HG02610 (cell line): ENCODE measurements around the gene RSL1D1.

Experiments
- ATAC-seq: cut with Tn5 transposase; IDR thresholded peaks from one replicate; pipeline ENCODE4 v1.9.1; 2021; ENCODE audit warnings: mild to moderate bottlenecking, moderate library complexity; ENCODE audit not compliant: unreplicated experiment

The RSL1D1 gene

DNA sequence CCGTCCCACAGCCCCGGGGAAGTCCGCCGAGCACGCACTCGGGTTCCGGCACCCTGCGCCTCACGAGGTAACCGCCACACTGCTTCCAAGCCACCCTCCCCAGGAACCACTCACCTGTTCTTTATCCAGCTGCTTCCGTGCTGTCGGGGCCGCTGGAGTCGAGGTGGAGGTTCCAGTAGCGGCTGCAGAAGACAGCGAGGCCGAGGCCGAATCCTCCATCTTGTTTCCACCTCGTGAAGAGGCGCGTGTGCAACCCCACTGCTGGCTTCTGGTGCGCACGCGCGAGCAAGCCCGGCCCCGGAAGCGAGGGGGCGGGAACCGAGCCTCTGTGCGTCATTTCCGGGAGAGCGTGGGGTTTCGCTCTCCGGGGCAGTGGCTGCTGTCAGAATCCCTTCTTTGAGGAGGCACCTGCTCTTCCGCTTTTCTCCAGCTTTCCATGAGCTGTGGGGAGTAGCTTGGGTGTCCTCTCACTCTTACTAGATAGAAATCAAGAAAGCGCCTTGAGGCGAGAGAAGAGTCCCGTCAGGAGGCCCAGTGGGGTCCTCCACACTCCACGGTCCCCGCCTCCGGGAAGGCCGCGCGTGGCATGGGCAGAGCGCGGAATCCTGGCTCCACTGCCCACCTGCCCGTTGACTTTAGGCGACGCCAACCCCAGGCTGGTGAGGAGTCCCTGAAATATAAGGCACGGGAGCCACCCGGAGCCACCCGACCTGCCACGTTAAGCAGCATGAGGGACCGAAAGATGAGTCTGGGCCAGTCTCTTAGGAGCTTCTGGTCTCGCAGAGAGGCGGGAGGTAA, at the start of gene RSL1D1:
TSS of gene RSL1D1 (minus strand) at position 249 of the 798 bp plus-strand sequence. CDS start at position 219, 30 bp downstream.
- peak; percentile 77 for ATAC-seq

- no peak for ATAC-seq
These were observed 49.7 kb upstream of the RSL1D1 start for GRCh38 chr16:11901091-11901490.

- ATAC-seq = no peak
These were observed 45.3 kb upstream of the RSL1D1 start for GRCh38 chr16:11896486-11897176.

DNA sequence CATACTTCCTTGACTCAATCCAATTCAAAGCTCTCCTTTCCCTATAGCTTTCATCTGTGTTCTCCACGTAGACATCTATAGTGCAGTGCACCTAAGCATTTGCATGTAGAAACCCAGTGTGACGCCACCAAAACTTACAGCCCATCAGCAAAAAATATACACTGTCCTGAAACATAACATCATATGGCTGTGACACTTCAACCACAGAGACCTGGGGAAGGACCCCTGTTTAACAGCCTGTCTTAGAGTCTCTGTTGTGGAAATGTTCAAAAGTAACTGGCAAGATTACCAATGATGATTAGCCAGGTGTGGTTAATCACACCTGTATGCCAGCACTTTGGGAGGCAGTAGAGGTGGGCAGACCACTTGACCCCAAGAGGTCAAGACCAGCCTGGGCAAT, 42.2 kb upstream of the RSL1D1 start:
- no peak for ATAC-seq

GRCh38 chr16:11892761-11893160, 41.4 kb upstream of the RSL1D1 start:
- ATAC-seq = no peak

DNA sequence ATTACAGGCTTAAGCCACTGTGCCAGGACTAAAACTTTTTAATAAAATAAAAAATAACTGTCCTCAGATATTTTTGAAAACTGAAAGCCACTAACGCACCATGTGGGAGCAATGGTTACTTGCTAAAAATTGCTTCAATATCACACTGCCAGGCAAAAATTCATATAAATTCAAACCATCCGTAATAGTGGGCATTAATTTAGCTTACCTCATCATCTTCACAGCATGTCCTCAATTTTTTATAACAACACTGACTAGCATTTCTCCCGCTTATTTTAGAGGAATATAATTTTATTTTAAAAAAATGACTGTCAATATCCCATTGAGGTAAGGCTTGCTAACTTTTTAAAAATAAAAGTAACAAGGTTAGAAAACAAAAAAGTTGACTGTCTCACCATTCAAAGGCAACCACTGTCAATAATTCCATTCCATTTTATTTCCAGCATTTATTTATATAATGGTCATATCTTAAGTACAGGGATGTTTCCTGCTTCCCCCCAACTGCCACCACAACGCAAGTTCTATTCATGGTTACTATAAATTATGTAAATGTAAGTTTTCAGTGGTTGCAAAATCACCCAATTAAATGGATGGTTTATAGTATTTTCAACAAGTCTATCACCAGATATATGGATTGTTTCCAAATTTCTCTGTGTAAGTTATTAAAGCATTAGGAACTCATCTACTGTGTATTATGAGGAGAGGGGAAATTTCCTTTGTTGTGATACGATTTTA, 39.1 kb upstream of the RSL1D1 start:
- ATAC-seq = no peak

- no peak for ATAC-seq
These were observed 35.5 kb upstream of the RSL1D1 start for GRCh38 chr16:11886881-11887280.

GRCh38 chr16:11884035-11884434, 32.7 kb upstream of the RSL1D1 start:
- ATAC-seq = no peak

- no peak for ATAC-seq
These were observed 28.7 kb upstream of the RSL1D1 start for GRCh38 chr16:11880007-11880406.

GRCh38 chr16:11877374-11877773, 26.0 kb upstream of the RSL1D1 start:
- no peak for ATAC-seq

- no peak for ATAC-seq
These were observed 25.0 kb upstream of the RSL1D1 start for GRCh38 chr16:11876306-11876705.

GRCh38 chr16:11875721-11876120, 24.4 kb upstream of the RSL1D1 start:
- ATAC-seq = no peak

GRCh38 chr16:11871193-11871592, 19.9 kb upstream of the RSL1D1 start:
- ATAC-seq = no peak

DNA sequence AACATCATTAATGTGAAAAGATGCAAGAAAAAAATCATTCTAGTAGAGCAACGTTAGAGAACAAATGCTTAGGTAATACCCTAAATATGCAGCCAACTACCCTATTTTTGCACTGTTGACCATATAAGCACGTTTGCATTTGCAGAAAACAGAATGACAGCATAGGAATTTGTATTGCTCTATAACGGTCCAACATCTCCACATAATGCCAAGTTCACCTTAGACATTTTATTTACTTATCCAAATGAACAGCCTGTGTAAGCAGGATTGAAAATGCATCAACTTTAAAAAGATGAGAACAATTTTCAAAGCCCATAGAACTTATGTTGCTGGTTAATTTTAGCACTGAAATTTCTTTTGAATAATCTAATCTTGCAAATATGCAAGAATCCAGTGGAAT, 19.1 kb upstream of the RSL1D1 start:
- no peak for ATAC-seq

GRCh38 chr16:11869353-11870228, 18.2 kb upstream of the RSL1D1 start:
- no peak for ATAC-seq

- ATAC-seq = no peak
These were observed 17.2 kb upstream of the RSL1D1 start for GRCh38 chr16:11868412-11868980.

DNA sequence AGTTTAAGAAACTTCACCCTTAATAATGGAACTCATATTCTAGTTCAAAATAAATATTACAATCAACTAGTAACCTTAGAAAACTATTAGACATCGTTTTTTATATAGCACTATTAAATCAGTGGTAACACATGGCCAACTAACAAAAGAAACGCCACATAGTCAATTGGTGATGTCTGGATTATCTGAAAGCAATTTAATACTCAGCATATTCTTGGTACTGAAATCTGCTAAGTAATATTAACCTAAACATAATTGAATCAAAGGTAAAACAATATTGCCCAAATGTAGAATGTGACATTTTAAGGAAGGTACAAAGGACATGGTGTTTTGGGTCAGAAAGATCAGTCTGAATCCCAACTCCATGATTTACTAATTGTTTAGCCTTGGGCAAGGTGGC, 11.1 kb upstream of the RSL1D1 start:
- ATAC-seq = no peak

GRCh38 chr16:11857161-11857560, 5.8 kb upstream of the RSL1D1 start:
- no peak for ATAC-seq

DNA sequence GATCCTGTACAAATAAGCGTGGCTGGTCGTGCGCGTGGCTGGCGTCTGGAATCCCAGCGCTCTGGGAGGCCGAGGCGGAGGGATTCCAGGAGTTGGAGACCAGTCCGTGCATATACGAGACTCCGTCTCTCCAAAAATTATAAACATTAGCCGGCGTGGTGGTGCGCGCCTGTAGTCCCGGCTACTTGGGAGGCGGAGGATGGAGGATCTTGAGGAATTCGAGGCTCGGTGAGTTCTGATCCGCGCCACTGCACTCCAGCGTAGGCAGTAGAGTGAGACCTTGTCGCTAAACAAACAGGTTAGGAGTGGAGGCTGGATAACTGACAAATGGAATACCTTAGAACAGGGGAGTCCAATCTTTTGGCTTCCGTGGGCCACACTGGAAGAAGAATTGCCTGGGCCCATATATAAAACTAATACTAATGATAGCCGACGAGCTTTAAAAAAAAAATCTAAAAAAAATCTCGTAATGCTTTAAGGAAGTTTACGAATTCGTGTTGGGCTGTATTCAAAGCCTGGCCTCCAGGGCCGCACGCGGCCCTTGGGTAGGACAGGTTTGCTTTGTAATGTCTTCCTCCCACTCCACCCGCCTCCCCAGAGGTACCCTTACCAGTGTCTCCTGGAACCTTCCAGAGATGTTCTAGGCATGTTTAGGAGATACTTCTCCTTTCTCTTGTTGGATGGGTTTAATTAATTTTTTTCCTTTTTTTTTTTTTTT, 909 bp upstream of the RSL1D1 start:
- ATAC-seq = no peak

GRCh38 chr16:11848842-11849241, 2.5 kb downstream of the RSL1D1 start:
- ATAC-seq = no peak
